ENCODE results near the gene SNAPC4. TPM values are rescaled to one million over a fixed set of nuclear protein-coding genes. Genes with fewer than 3 reads are reported as not detected.

Gene SNAPC4
- total and polyA plus RNA-seq, 2 of the 8 experiments (the other 6 are each of a cell fraction or from before 2014, with no cell fraction given): 6.9 to 18.1 TPM

- no peak overlapping the region for H4K5ac ChIP-seq (ENCODE audit: insufficient read length, low read depth, low read length)
- no peak for TF ChIP-seq CREB1 (IDR thresholded peaks at IDR 0.05)
- TF ChIP-seq TCF12 (IDR thresholded peaks at IDR 0.05; ENCODE audit: low read depth, low read length): no peak
- TF ChIP-seq CHD1 (IDR thresholded peaks at IDR 0.05; ENCODE audit: low read depth, low read length): no peak
- no peak for TF ChIP-seq SIN3A (conservative IDR thresholded peaks at IDR 0.05 in 1 of 2, IDR thresholded peaks at IDR 0.05 in 1 of 2; ENCODE audit: low read depth in 1 of 2, low read length in 2 of 2)
- TF ChIP-seq MAX (IDR thresholded peaks at IDR 0.05): no peak
- no peak for TF ChIP-seq HDAC2 (IDR thresholded peaks at IDR 0.05; ENCODE audit: borderline replicate concordance in 1 of 2, low read depth in 2 of 2, low read length in 2 of 2)
- no peak overlapping the region for H3K14ac ChIP-seq (ENCODE audit: insufficient read length)
- H4K91ac ChIP-seq (replicated peaks; ENCODE audit: insufficient read length, low read length): no peak overlapping the region
- no peak overlapping the region for H3K23ac ChIP-seq (ENCODE audit: insufficient read length)
- no peak overlapping the region for H3K4ac ChIP-seq (replicated peaks; ENCODE audit: insufficient read length, low read depth, low read length)
- H2BK12ac ChIP-seq (ENCODE audit: low read depth, low read length): no peak overlapping the region
- no peak overlapping the region for H3K4me3 ChIP-seq (ENCODE audit: extremely low read depth in 1 of 4, insufficient read depth in 2 of 4, low read depth in 3 of 4, low read length in 4 of 4)
- H2AK5ac ChIP-seq (ENCODE audit: low read depth, low read length): no peak overlapping the region
- no peak overlapping the region for H3K56ac ChIP-seq (replicated peaks; ENCODE audit: insufficient read length, low read depth, low read length)
- FAIRE-seq: no peak
- H3K36me3 ChIP-seq (ENCODE audit: control insufficient read depth in 2 of 4, insufficient read depth in 4 of 4, low read length in 3 of 4): peaks cover 6 to 66% (median 35%) of the 10 kb centered on the region in 4 experiments; a peak in 7 of 8 replicates
- 86% methylated on average over 24 of the region's 25 CpGs; no CpG with 5 or more reads in 1 of the 2 experiments for WGBS, 2 experiments (ENCODE audit: extremely low coverage in 1 of 2, insufficient coverage in 1 of 2, insufficient read length in 1 of 2, insufficient replicate concordance in 2 of 2, low coverage in 1 of 2, low lambda C conversion rate in 2 of 2, missing lambda C conversion rate in 1 of 2)
- no peaks in the 10 kb centered on the region for H3K9me3 ChIP-seq (ENCODE audit: insufficient read depth in 2 of 2, low read depth in 1 of 2, low read length in 1 of 2)
- H3K9ac ChIP-seq (replicated peaks in 1 of 4; ENCODE audit: extremely low read depth in 1 of 4, low read depth in 3 of 4, low read length in 3 of 4): no peak overlapping the region
- no peak overlapping the region for H2AFZ ChIP-seq (ENCODE audit: low read length)
- H4K8ac ChIP-seq (ENCODE audit: extremely low read depth, insufficient read depth, low read length): peak overlapping the region; percentile 68; the same call in 1 of the 2 replicates
- H3K4me1 ChIP-seq (replicated peaks in 1 of 4; ENCODE audit: control insufficient read depth in 3 of 4, insufficient read depth in 4 of 4, low read length in 3 of 4): no peaks in the 10 kb centered on the region
- H3K4me2 ChIP-seq (ENCODE audit: insufficient read depth in 1 of 2, low read depth in 2 of 2, low read length in 2 of 2): no peak overlapping the region
- no peak overlapping the region for H3K27ac ChIP-seq (ENCODE audit: low read depth, low read length)
- peaks cover 2 to 11% of the 10 kb centered on the region in 2 experiments for H4K20me1 ChIP-seq (replicated peaks in 1 of 2; ENCODE audit: control insufficient read depth in 1 of 2, insufficient read depth in 2 of 2, low read length in 2 of 2)
- H2BK15ac ChIP-seq (ENCODE audit: low read length): no peak overlapping the region
- no peak overlapping the region for H2BK5ac ChIP-seq (ENCODE audit: low read depth, low read length)
- H3K79me1 ChIP-seq (ENCODE audit: low read depth, low read length): no peaks in the 10 kb centered on the region; the same call in 1 of the 2 replicates
- no peaks in the 10 kb centered on the region for H3K23me2 ChIP-seq (ENCODE audit: low read depth, low read length)
- no peak overlapping the region for H2BK120ac ChIP-seq (replicated peaks; ENCODE audit: low read depth, low read length)
- H2BK20ac ChIP-seq (ENCODE audit: low read length): no peak overlapping the region
- H3K18ac ChIP-seq (ENCODE audit: extremely low read depth, low read length): no peak overlapping the region
- ChIA-PET CTCF (ENCODE audit: partially characterized antibody) (interaction anchor here (0.7 to 2.4 kb wide), 4 partner anchors 14 to 60 kb away, joined by 3 to 10 read pairs (median 4); partner anchors contain the start of gene DNLZ), POLR2A (ENCODE audit: partially characterized antibody) (interaction anchor here (1.5 to 14.0 kb wide), 6 partner anchors 9 to 57 kb away, joined by 3 to 139 read pairs (median 10); partner anchors contain the start of genes CARD9, INPP5E and SNAPC4)
- no peaks in the 10 kb centered on the region for H3K79me2 ChIP-seq (ENCODE audit: control insufficient read depth in 1 of 2, insufficient read depth in 2 of 2, low read length in 2 of 2)
- no peak for DNase-seq (ENCODE audit: low read depth in 1 of 2, low spot score in 2 of 2)
- H3K27me3 ChIP-seq (replicated peaks in 1 of 4; ENCODE audit: control insufficient read depth in 3 of 4, extremely low read depth in 1 of 4, insufficient read depth in 3 of 4, low read length in 3 of 4): no peaks in the 10 kb centered on the region
Measured at GRCh38 chr9:136381966-136382513, 17.9 kb downstream of the SNAPC4 start.
